HepG2 (cell line): ENCODE measurements around the gene PLCG1. TPM values are rescaled to one million over a fixed set of nuclear protein-coding genes. Genes with fewer than 3 reads are reported as not detected.
A peak's percentile ranks its signal among the peaks of the same experiment; 100 is the strongest.

Experiments used
- BCL6 ChIP-seq: IDR thresholded peaks from 2 replicates; pipeline ENCODE4 v1.6.1; 2016; ENCODE audit warnings: missing genetic modification reagents, missing compliant biosample characterization
- GPN1 ChIP-seq: sonication (generic); formaldehyde crosslinking; IDR thresholded peaks from 2 replicates; pipeline ENCODE4 v1.5.1; 2020; ENCODE audit warnings: missing genetic modification reagents, borderline replicate concordance
- MATR3 ChIP-seq: sonication (generic); formaldehyde crosslinking; IDR thresholded peaks from 2 replicates; pipeline ENCODE4 v1.4.0; 2020; ENCODE audit warnings: missing genetic modification reagents
- NFIB ChIP-seq: sonication (generic); formaldehyde crosslinking; IDR thresholded peaks from 2 replicates; pipeline ENCODE4 v1.9.0; 2021; ENCODE audit warnings: missing genetic modification reagents, mild to moderate bottlenecking, borderline replicate concordance
- PHF20 ChIP-seq: sonication (generic); formaldehyde crosslinking; IDR thresholded peaks from 2 replicates; pipeline ENCODE4 v1.5.0; 2020; ENCODE audit warnings: mild to moderate bottlenecking, missing genetic modification reagents
- SAP130 ChIP-seq: IDR thresholded peaks from 2 replicates; pipeline ENCODE4 v1.6.1; 2016; ENCODE audit warnings: low read depth
- TBX3 ChIP-seq: fragments of 450-650 bp; IDR thresholded peaks from 2 replicates; pipeline ENCODE4 v1.6.1; 2017; ENCODE audit warnings: antibody characterized with exemption, mild to moderate bottlenecking, inconsistent platforms, borderline replicate concordance
- WIZ ChIP-seq: sonication (generic); formaldehyde crosslinking; IDR thresholded peaks from 2 replicates; pipeline ENCODE4 v1.5.1; 2020; ENCODE audit warnings: mild to moderate bottlenecking, missing genetic modification reagents
- ZNF235 ChIP-seq: sonication (generic); formaldehyde crosslinking; IDR thresholded peaks from 2 replicates; pipeline ENCODE4 v1.8.1; 2023; ENCODE audit warnings: mild to moderate bottlenecking, missing genetic modification reagents, borderline replicate concordance
- ZNF292 ChIP-seq: sonication (generic); formaldehyde crosslinking; IDR thresholded peaks from 2 replicates; pipeline ENCODE4 v1.8.1; 2022; ENCODE audit warnings: mild to moderate bottlenecking, low read depth, missing genetic modification reagents, borderline replicate concordance
- ZNF678 ChIP-seq: sonication (generic); formaldehyde crosslinking; IDR thresholded peaks from 2 replicates; pipeline ENCODE4 v1.4.0; 2020; ENCODE audit warnings: mild to moderate bottlenecking, missing genetic modification reagents
- ZSCAN25 ChIP-seq: sonication (generic); formaldehyde crosslinking; IDR thresholded peaks from 2 replicates; pipeline ENCODE4 v1.8.0; 2022; ENCODE audit warnings: mild to moderate bottlenecking, missing genetic modification reagents
- polyA plus RNA-seq, 8 experiments: library from polyadenylated mRNA; depleted of rRNA in 3 of 8; stranded (reverse) in 7 of 8; unstranded in 1 of 8; fragments of >200 nt; fragmentation: Illumina TruSeq in 4 of 8; extraction: Trizol in 4 of 8; gene quantifications; 2 replicates each; pipeline versions ENCODE4 v1.2.1 to v1.2.3, GENCODE V29; 2011 to 2016; ENCODE audit warnings: low read depth in 4 of 8, missing spikeins in 1 of 8, mixed read lengths in 1 of 8; ENCODE audit not compliant: insufficient read depth in 1 of 8
- total RNA-seq, 5 experiments: library from RNA; depleted of rRNA; stranded (reverse); fragments of >200 nt; fragmentation: Illumina TruSeq; extraction: Trizol; gene quantifications; 2 replicates each; pipeline ENCODE4 v1.2.3, GENCODE V29; 2016; ENCODE audit warnings: low read depth in 1 of 5
- TF ChIP-seq, protein P1 (sequence below): sonication (generic); formaldehyde crosslinking; IDR thresholded peaks from 2 replicates; pipeline ENCODE4 v1.5.0; 2020; ENCODE audit warnings: missing genetic modification reagents
- TF ChIP-seq, protein P2 (sequence below): IDR thresholded peaks from 2 replicates; pipeline ENCODE4 v1.6.1; 2016; ENCODE audit warnings: low read depth, control low read depth
- TF ChIP-seq, protein P3 (sequence below): sonication (generic); formaldehyde crosslinking; IDR thresholded peaks from 2 replicates; pipeline ENCODE4 v1.4.0; 2020; ENCODE audit warnings: missing genetic modification reagents
- TF ChIP-seq, protein P4 (sequence below): sonication (generic); formaldehyde crosslinking; IDR thresholded peaks from 2 replicates; pipeline ENCODE4 v1.4.0; 2020; ENCODE audit warnings: missing genetic modification reagents, borderline replicate concordance

PLCG1 gene
- total and polyA plus RNA-seq, 2 of the 13 experiments (the other 11 are each of a cell fraction or from before 2014, with no cell fraction given), result 85.3 to 158 TPM

DNA sequence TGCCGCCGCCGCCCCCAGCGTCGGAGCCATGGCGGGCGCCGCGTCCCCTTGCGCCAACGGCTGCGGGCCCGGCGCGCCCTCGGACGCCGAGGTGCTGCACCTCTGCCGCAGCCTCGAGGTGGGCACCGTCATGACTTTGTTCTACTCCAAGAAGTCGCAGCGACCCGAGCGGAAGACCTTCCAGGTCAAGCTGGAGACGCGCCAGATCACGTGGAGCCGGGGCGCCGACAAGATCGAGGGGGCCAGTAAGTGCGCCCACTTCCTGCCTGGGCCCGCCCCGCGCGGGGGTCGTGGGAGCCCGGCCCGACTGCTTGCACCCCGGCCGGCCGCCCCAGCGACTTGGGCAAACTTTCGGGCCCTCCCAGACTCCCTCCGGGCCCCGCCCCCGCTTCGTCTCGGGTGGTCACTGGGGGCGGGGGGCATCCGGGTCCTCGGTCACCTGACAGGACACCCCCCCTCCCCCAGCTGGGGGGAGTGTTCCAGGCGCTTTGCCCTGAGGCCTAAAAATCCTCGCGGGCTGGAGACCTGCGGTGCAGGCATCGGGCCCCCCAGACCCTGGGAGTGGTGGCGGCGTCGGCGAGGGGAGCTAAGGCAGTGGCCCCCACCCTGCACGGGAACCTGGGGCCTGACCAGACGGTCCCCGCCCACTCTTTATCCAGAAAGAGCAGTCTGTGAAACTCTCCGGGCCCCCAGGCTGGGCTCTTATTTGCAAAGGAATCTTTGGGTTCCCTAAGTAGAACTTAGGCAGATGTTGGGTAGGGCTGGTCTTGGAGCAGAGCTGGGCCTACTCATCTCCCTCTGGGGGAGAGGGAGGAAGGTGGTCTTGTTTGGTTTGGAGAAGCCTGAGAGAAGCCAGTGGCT, 501 bp downstream of the PLCG1 start (continued):
- TF ChIP-seq, protein P1, sequence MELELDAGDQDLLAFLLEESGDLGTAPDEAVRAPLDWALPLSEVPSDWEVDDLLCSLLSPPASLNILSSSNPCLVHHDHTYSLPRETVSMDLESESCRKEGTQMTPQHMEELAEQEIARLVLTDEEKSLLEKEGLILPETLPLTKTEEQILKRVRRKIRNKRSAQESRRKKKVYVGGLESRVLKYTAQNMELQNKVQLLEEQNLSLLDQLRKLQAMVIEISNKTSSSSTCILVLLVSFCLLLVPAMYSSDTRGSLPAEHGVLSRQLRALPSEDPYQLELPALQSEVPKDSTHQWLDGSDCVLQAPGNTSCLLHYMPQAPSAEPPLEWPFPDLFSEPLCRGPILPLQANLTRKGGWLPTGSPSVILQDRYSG (CRISPR knock-in tag), result no peak; the same call in 1 of the 2 replicates
- TF ChIP-seq NFIB, result no peak
- TF ChIP-seq SAP130, result peak; percentile 81
- TF ChIP-seq WIZ (CRISPR knock-in tag), result peak; percentile 85
- no peak for TF ChIP-seq TBX3
- TF ChIP-seq GPN1 (CRISPR knock-in tag), result no peak
- TF ChIP-seq ZNF292 (CRISPR knock-in tag), result peak; percentile 55; the same call in 1 of the 2 replicates
- 0 out of 2 replicates have a peak, but pooled peaks have one; percentile 10 for TF ChIP-seq ZNF678 (CRISPR knock-in tag)
- TF ChIP-seq PHF20 (CRISPR knock-in tag), result no peak
- TF ChIP-seq, protein P2, sequence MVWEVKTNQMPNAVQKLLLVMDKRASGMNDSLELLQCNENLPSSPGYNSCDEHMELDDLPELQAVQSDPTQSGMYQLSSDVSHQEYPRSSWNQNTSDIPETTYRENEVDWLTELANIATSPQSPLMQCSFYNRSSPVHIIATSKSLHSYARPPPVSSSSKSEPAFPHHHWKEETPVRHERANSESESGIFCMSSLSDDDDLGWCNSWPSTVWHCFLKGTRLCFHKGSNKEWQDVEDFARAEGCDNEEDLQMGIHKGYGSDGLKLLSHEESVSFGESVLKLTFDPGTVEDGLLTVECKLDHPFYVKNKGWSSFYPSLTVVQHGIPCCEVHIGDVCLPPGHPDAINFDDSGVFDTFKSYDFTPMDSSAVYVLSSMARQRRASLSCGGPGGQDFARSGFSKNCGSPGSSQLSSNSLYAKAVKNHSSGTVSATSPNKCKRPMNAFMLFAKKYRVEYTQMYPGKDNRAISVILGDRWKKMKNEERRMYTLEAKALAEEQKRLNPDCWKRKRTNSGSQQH (CRISPR knock-in tag), result peak; percentile 62
- TF ChIP-seq BCL6, result no peak; the same call in 1 of the 2 replicates
- no peak for TF ChIP-seq MATR3 (CRISPR knock-in tag)
- TF ChIP-seq, protein P3, sequence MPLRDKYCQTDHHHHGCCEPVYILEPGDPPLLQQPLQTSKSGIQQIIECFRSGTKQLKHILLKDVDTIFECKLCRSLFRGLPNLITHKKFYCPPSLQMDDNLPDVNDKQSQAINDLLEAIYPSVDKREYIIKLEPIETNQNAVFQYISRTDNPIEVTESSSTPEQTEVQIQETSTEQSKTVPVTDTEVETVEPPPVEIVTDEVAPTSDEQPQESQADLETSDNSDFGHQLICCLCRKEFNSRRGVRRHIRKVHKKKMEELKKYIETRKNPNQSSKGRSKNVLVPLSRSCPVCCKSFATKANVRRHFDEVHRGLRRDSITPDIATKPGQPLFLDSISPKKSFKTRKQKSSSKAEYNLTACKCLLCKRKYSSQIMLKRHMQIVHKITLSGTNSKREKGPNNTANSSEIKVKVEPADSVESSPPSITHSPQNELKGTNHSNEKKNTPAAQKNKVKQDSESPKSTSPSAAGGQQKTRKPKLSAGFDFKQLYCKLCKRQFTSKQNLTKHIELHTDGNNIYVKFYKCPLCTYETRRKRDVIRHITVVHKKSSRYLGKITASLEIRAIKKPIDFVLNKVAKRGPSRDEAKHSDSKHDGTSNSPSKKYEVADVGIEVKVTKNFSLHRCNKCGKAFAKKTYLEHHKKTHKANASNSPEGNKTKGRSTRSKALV (CRISPR knock-in tag), result no peak
- TF ChIP-seq ZSCAN25 (CRISPR knock-in tag), result peak; percentile 76; the same call in 1 of the 2 replicates
- TF ChIP-seq, protein P4, sequence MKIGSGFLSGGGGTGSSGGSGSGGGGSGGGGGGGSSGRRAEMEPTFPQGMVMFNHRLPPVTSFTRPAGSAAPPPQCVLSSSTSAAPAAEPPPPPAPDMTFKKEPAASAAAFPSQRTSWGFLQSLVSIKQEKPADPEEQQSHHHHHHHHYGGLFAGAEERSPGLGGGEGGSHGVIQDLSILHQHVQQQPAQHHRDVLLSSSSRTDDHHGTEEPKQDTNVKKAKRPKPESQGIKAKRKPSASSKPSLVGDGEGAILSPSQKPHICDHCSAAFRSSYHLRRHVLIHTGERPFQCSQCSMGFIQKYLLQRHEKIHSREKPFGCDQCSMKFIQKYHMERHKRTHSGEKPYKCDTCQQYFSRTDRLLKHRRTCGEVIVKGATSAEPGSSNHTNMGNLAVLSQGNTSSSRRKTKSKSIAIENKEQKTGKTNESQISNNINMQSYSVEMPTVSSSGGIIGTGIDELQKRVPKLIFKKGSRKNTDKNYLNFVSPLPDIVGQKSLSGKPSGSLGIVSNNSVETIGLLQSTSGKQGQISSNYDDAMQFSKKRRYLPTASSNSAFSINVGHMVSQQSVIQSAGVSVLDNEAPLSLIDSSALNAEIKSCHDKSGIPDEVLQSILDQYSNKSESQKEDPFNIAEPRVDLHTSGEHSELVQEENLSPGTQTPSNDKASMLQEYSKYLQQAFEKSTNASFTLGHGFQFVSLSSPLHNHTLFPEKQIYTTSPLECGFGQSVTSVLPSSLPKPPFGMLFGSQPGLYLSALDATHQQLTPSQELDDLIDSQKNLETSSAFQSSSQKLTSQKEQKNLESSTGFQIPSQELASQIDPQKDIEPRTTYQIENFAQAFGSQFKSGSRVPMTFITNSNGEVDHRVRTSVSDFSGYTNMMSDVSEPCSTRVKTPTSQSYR, result peak; percentile 87
- TF ChIP-seq ZNF235, result 0 out of 2 replicates have a peak, but pooled peaks have one; percentile 50
